T-helper 2 cell treated with Interferon-gamma antibody and Interleukin-4, amounts not matched to agents 5 μg/mL and 100 μg/mL, for 36 hours (primary cell): ENCODE data around the gene GPR135.

Experiments used
- DNase-seq: peaks from one replicate; pipeline ENCODE4 v3.0.0; 2021; ENCODE audit warnings: low spot score
- H3K27ac Mint-ChIP-seq: one replicate; pipeline ENCODE4 v1.8.0; 2021; ENCODE audit warnings: mild to moderate bottlenecking, mixed read lengths
- H3K27me3 Mint-ChIP-seq: one replicate; pipeline ENCODE4 v1.8.0; 2021; ENCODE audit warnings: low read depth, mixed read lengths
- H3K36me3 Mint-ChIP-seq: one replicate; pipeline ENCODE4 v1.8.0; 2021; ENCODE audit warnings: low read depth, mixed read lengths
- H3K4me1 Mint-ChIP-seq: one replicate; pipeline ENCODE4 v1.8.0; 2021; ENCODE audit warnings: low read depth, mixed read lengths
- H3K4me3 Mint-ChIP-seq: one replicate; pipeline ENCODE4 v1.8.0; 2022; ENCODE audit warnings: mild to moderate bottlenecking, moderate library complexity, mixed read lengths
- H3K9me3 Mint-ChIP-seq: one replicate; pipeline ENCODE4 v1.8.0; 2021; ENCODE audit warnings: mixed read lengths

The GPR135 gene

GRCh38 chr14:59424341-59425071 lies 40.7 kb downstream of the GPR135 start:
- Mint-ChIP-seq H3K4me3 (no peak overlapping the region), H3K4me1 (peaks cover 6% of the 10 kb centered on the region), H3K27me3 (peaks cover 5% of the 10 kb centered on the region), H3K36me3 (no peaks in the 10 kb centered on the region), H3K9me3 (no peaks in the 10 kb centered on the region), H3K27ac (no peak overlapping the region)
- DNase-seq, result no peak

GRCh38 chr14:59422069-59422881 lies 42.9 kb downstream of the GPR135 start:
- Mint-ChIP-seq H3K4me1 (no peaks in the 10 kb centered on the region), H3K4me3 (no peak overlapping the region), H3K27ac (no peak overlapping the region), H3K27me3 (peaks cover 5% of the 10 kb centered on the region), H3K36me3 (no peaks in the 10 kb centered on the region), H3K9me3 (no peaks in the 10 kb centered on the region)
- DNase-seq, result no peak

GRCh38 chr14:59419303-59419702 lies 45.9 kb downstream of the GPR135 start:
- H3K9me3 Mint-ChIP-seq, result no peaks in the 10 kb centered on the region
- no peaks in the 10 kb centered on the region for H3K36me3 Mint-ChIP-seq
- no peak overlapping the region for H3K27ac Mint-ChIP-seq
- no peaks in the 10 kb centered on the region for H3K27me3 Mint-ChIP-seq
- H3K4me3 Mint-ChIP-seq, result no peak overlapping the region
- no peaks in the 10 kb centered on the region for H3K4me1 Mint-ChIP-seq
- DNase-seq, result no peak

GRCh38 chr14:59417311-59417710 lies 47.9 kb downstream of the GPR135 start:
- no peak overlapping the region for H3K4me3 Mint-ChIP-seq
- no peak overlapping the region for H3K27ac Mint-ChIP-seq
- no peak for DNase-seq
- H3K36me3 Mint-ChIP-seq, result no peaks in the 10 kb centered on the region
- H3K4me1 Mint-ChIP-seq, result no peaks in the 10 kb centered on the region
- H3K27me3 Mint-ChIP-seq, result peaks cover 2% of the 10 kb centered on the region
- no peaks in the 10 kb centered on the region for H3K9me3 Mint-ChIP-seq

- Mint-ChIP-seq H3K4me1 (no peaks in the 10 kb centered on the region), H3K4me3 (no peak overlapping the region), H3K27ac (no peak overlapping the region), H3K27me3 (peaks cover 5% of the 10 kb centered on the region), H3K36me3 (no peaks in the 10 kb centered on the region), H3K9me3 (no peaks in the 10 kb centered on the region)
- no peak for DNase-seq
These were observed 49.2 kb downstream of the GPR135 start for GRCh38 chr14:59415836-59416602.
